VCaP (cell line): ENCODE measurements around the gene FSIP1.

ENCODE experiments used
- H3K27ac ChIP-seq: fragments of 450-650 bp; 2 replicates; pipeline ENCODE4 v1.5.1; 2017
- TF ChIP-seq, protein P1 (sequence below): fragments of 450-650 bp; conservative IDR thresholded peaks from 2 replicates; pipeline ENCODE4 v1.5.1; 2017; ENCODE audit warnings: mild to moderate bottlenecking, moderate library complexity

The FSIP1 gene

DNA sequence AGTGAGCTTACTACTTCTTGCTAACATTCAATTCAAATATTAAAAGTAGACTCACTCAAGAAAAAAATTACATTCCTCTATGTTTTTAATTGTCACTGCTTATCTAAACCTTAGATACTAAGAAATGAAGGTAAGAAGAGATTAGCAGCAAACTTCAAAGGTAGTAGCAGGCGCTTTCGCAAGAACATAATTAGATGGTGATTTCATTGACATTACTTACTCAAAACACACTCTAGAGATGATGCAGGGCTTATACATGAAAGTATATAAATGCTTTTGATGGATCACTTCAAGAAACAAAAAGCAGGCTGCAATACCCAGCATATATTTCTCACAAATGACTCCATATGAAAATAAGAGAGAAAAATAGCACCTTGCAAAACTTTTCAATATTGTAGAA, 86.8 kb downstream of the FSIP1 start:
- no peak overlapping the region for H3K27ac ChIP-seq
- TF ChIP-seq, protein P1, sequence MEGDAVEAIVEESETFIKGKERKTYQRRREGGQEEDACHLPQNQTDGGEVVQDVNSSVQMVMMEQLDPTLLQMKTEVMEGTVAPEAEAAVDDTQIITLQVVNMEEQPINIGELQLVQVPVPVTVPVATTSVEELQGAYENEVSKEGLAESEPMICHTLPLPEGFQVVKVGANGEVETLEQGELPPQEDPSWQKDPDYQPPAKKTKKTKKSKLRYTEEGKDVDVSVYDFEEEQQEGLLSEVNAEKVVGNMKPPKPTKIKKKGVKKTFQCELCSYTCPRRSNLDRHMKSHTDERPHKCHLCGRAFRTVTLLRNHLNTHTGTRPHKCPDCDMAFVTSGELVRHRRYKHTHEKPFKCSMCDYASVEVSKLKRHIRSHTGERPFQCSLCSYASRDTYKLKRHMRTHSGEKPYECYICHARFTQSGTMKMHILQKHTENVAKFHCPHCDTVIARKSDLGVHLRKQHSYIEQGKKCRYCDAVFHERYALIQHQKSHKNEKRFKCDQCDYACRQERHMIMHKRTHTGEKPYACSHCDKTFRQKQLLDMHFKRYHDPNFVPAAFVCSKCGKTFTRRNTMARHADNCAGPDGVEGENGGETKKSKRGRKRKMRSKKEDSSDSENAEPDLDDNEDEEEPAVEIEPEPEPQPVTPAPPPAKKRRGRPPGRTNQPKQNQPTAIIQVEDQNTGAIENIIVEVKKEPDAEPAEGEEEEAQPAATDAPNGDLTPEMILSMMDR = no peak

DNA sequence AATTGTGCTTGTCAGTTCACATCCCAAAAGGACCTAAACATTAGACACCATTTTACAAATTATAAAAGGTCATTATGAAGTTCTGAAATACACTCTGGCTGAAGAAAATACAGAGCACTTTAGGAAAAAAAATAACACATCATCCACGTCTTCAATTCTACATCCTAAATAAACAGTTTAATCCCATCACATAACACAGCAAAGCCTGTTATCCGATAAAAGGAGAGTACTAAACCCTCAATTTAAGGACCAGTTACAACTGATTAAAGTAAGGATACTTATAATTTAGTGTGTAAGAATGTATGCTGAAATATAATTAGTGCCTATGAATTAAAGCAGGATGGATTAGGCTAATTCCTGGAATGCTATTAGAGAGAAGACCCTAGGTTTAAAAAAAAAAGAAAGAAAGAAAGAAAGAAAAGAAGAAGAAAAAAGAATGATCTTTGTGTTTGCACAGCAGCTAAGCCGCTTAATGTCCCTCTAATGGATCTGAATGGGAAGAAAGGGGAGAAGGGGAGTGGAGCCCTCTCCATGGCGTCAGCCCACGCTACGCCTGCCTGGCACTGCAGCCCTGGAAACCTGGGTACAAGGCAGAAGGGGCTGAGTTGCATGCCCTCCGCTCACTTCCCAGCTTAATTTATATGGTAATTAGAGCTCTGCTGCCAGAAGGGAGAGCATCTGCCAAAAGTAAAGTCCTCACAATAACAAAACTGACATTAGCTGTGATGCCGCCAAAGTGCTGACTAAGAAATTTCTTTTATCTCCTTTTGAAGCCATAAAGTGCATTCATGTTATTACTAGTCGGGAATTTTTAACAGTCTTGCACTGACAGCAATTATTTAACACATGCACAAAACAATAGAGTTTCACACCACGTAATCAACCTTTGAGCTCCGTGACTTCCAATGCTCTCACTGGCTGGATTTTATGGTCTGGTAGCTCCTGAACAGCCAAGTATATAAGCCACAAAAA, 90.0 kb downstream of the FSIP1 start:
- peak overlapping the region; percentile 53 for H3K27ac ChIP-seq
- TF ChIP-seq, protein P1 = no peak

DNA sequence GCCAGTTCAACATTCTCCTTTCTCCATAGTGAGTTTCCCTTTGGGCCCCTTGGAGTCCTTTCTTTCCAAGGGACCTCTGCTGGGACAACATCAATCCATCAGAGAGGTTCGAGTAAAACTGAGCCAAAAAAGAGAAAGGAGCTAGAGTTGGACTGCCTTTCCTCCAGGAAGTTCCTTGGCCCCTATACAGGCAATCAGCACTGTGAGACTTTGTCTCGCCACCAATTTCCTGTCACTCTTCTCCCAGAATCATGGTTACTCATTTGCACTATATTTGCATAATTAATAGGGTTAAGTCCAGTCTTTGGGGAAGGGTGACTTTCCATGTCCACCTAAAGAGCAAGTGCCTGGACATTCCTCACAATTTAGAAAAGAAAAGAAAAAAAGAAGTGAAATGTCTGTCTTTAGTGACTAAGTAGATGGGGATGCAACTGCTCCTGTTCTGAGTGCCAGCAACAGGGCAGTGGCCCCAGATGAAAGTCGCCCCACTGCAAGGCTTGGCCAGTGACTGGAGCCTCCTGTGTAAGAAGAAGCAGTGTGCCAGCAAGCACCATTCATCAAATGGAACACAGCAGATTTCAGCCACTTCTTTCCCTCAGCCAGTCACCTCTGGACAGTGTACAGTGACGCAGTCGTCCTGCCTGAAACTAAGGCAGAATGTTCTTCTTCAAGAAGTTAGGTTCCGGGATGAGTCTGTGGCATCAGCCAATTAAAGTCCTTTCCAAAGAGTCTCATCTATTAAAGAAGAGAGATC, 91.6 kb downstream of the FSIP1 start:
- no peak overlapping the region for H3K27ac ChIP-seq
- TF ChIP-seq, protein P1 = no peak

DNA sequence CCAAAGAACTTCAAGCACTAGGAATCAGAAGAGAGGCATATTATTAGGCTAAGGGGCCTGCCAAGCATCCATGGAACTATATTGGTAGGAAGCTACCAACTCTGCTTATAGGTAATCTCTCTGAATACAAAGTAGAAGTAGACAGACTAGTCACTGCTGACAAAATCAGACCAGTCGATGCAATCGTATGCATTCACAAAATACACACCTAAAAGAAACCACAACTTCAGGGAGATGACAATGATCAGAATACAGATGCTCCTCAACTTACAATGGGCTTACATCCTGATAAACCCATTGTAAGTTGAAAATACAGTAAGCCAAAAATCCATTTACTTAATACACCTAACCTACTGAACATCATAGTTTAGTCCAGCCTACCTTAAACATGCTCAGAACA, 94.7 kb downstream of the FSIP1 start:
- no peak overlapping the region for H3K27ac ChIP-seq
- TF ChIP-seq, protein P1 = no peak

DNA sequence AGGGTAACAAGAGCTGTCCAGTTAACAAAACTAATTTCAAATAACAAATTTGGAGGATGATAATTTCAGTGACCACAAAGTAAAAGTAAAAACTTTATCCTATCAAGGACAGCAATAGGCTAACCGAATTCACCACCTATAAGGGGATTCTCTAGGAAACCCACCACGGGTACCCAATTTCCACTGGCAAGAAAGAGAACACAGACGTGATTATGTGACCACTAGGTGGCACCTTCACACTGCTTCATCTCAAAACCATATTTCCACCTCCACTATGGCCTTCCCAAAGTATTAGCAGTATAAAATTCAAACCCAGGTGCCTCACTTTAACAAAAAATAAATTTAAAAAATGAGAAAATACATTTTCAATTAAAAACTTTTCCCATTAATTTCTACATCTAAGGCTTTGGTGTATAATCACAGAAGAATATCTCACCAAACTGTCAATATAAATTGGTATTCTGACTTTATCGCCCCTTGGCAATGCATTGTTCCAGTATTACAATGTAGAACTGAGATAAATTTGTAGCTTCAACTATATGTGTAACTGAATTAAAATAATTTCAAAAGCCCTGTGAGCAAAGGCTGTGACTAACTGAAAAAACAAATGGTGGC, 96.5 kb downstream of the FSIP1 start:
- TF ChIP-seq, protein P1 = peak; percentile 81
- no peak overlapping the region for H3K27ac ChIP-seq

DNA sequence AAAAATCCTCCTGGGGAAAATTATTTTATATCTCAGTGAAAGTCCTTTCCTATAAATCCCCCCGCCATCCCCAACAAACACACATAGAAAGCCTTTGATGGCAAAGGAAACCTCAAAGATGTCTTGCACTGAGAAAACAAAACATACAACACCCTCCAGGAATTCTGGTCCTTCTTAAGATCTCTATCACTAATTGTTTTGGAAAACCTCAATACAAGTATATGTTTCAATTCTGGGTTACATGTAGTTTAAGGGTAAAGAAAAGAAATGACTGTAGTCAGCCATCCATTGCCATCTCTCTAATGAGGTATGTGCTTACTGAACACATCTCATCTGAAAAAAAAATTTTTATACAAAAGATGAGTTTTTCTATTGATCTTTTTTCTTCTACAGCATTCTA, 97.3 kb downstream of the FSIP1 start:
- H3K27ac ChIP-seq = no peak overlapping the region
- TF ChIP-seq, protein P1 = no peak

DNA sequence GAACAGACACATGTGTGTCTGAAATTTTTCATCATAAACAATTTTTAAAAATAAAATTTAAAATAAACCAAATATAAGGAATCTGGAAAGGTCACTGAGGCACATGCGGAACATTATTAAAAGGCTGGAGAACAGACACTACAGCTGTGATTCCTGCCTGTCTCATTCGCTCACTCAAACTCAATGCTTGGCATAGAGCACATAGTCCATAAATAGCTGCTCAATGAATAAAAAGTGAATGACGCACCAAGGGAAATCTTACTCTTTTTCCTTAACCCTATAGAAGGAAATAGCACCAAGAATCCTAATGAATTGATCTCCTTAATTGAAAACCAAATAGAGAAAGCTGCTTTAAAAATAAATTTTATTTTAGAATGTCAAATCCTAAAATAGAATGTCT, 98.4 kb downstream of the FSIP1 start:
- H3K27ac ChIP-seq = no peak overlapping the region
- TF ChIP-seq, protein P1 = no peak
